B cell (primary cell): ENCODE results near the gene RTN4RL1. TPM values are rescaled to one million over a fixed set of nuclear protein-coding genes. Genes with fewer than 3 reads are reported as not detected.

Experiments
- ATAC-seq: fragments of 200-7000 bp; cut with Tn5 transposase; one replicate; pipeline ENCODE4 v1.10.0; 2021; ENCODE audit warnings: low read depth, mild to moderate bottlenecking, moderate number of reproducible peaks, moderate library complexity
- CTCF ChIA-PET: fragments of 350-600 bp; sonication (Branson Sonifier 250); formaldehyde crosslinking; loops from one replicate; lab custom pipeline; 2021; ENCODE audit warnings: antibody characterized with exemption, inconsistent platforms; lab: Charles Lee
- POLR2A ChIA-PET: fragments of 350-600 bp; sonication (Branson Sonifier 250); formaldehyde crosslinking; loops from one replicate; lab custom pipeline; 2021; ENCODE audit warnings: antibody characterized with exemption; lab: Charles Lee
- DNase-seq: peaks from one replicate; pipeline ENCODE4 v3.0.0; 2013
- H2AFZ ChIP-seq: 2 replicates; pipeline ENCODE4 v1.6.1; 2012; ENCODE audit warnings: mild to moderate bottlenecking, low read depth, low read length; ENCODE audit not compliant: insufficient read depth, poor library complexity, severe bottlenecking
- H3K27ac ChIP-seq, 2 donors: 1 replicate in 1 of 2; 2 replicates in 1 of 2; pipeline ENCODE4 v1.5.1; 2012 to 2013; ENCODE audit warnings: low read length in 2 of 2, mild to moderate bottlenecking in 2 of 2, moderate library complexity in 1 of 2
- H3K27me3 ChIP-seq, 4 experiments: fragments of 200-600 bp in 1 of 4; sonication (generic) in 1 of 4; replicated peaks in 1 of 4; 1 replicate in 2 of 4; 2 replicates in 2 of 4; pipeline versions ENCODE4 v1.6.1 to v1.7.0; 2013 to 2016; ENCODE audit warnings: low read length in 3 of 4, mild to moderate bottlenecking in 2 of 4, mixed read lengths in 1 of 4, moderate library complexity in 1 of 4; ENCODE audit not compliant: insufficient read depth in 4 of 4, control insufficient read depth in 3 of 4; ENCODE audit errors: control extremely low read depth in 1 of 4
- H3K36me3 ChIP-seq, 2 experiments: replicated peaks in 1 of 2; 1 replicate in 1 of 2; 2 replicates in 1 of 2; pipeline versions ENCODE4 v1.6.1 to v1.7.1; 2013; ENCODE audit warnings: low read length in 1 of 2; ENCODE audit not compliant: insufficient read depth in 2 of 2, control insufficient read depth in 1 of 2; ENCODE audit errors: control extremely low read depth in 1 of 2, extremely low read depth in 1 of 2
- H3K4me1 ChIP-seq, 2 donors: fragments of 200-600 bp in 1 of 2; sonication (generic) in 1 of 2; 1 replicate in 1 of 2; 2 replicates in 1 of 2; pipeline versions ENCODE4 v1.5.1 to v1.6.1; 2013 to 2017; ENCODE audit warnings: low read length in 2 of 2; ENCODE audit not compliant: control insufficient read depth in 2 of 2, insufficient read depth in 2 of 2
- H3K4me2 ChIP-seq: replicated peaks from 2 replicates; pipeline ENCODE3; 2012; ENCODE audit warnings: mild to moderate bottlenecking, low read depth, low read length; ENCODE audit not compliant: poor library complexity, severe bottlenecking
- H3K4me3 ChIP-seq, 5 experiments: fragments of 200-600 bp in 1 of 5; sonication (generic) in 1 of 5; 1 replicate in 3 of 5; 2 replicates in 2 of 5; pipeline versions ENCODE4 v1.5.1 to v1.7.0; 2011 to 2016; ENCODE audit warnings: low read length in 4 of 5, mild to moderate bottlenecking in 4 of 5, low read depth in 2 of 5, control low read depth in 1 of 5, moderate library complexity in 1 of 5; ENCODE audit not compliant: insufficient read depth in 1 of 5; ENCODE audit errors: control extremely low read depth in 1 of 5, extremely low read depth in 1 of 5
- H3K79me2 ChIP-seq: fragments of 200-600 bp; sonication (generic); one replicate; pipeline ENCODE4 v1.6.0; 2016; ENCODE audit warnings: low read length; ENCODE audit not compliant: control insufficient read depth, insufficient read depth
- H3K9ac ChIP-seq: fragments of 200-600 bp; sonication (generic); 2 replicates; pipeline ENCODE4 v1.6.1; 2017; ENCODE audit warnings: mild to moderate bottlenecking, low read length, moderate library complexity
- H3K9me3 ChIP-seq, 3 donors: one replicate each; pipeline versions ENCODE4 v1.6.1 to v1.7.1; 2013; ENCODE audit warnings: low read length in 2 of 3; ENCODE audit not compliant: control insufficient read depth in 2 of 3, insufficient read depth in 1 of 3; ENCODE audit errors: control extremely low read depth in 1 of 3
- H4K20me1 ChIP-seq: 2 replicates; pipeline ENCODE4 v1.6.0; 2012; ENCODE audit warnings: mild to moderate bottlenecking, low read length; ENCODE audit not compliant: insufficient read depth, control insufficient read depth, poor library complexity, severe bottlenecking
- H3K27ac Mint-ChIP-seq: one replicate; pipeline ENCODE4 v1.8.0; 2021; ENCODE audit warnings: mixed read lengths
- H3K27me3 Mint-ChIP-seq: one replicate; pipeline ENCODE4 v1.8.0; 2021; ENCODE audit warnings: mixed read lengths
- H3K4me1 Mint-ChIP-seq: one replicate; pipeline ENCODE4 v1.8.0; 2021; ENCODE audit warnings: mixed read lengths
- H3K4me3 Mint-ChIP-seq: one replicate; pipeline ENCODE4 v1.8.0; 2021; ENCODE audit warnings: mixed read lengths
- H3K9me3 Mint-ChIP-seq: one replicate; pipeline ENCODE4 v1.8.0; 2022; ENCODE audit warnings: mixed read lengths; ENCODE audit not compliant: insufficient read depth
- EZH2 ChIP-seq: IDR thresholded peaks from 2 replicates; pipeline ENCODE4 v1.6.1; 2012; ENCODE audit warnings: borderline replicate concordance, low read depth, mild to moderate bottlenecking, moderate library complexity, low read length; ENCODE audit not compliant: insufficient read depth, poor library complexity, severe bottlenecking
- WGBS: methylation state at CpG from one replicate; pipeline ENCODE4 v1.1.5; 2013; ENCODE audit warnings: missing lambda C conversion rate; ENCODE audit not compliant: insufficient coverage; 5-methylcytosine and 5-hydroxymethylcytosine counted together
- intact Hi-C: fragments of 100-400 bp; cut with micrococcal nuclease; formaldehyde crosslinking; loops from one replicate; pipeline ENCODE4 v1.10.0; 2022
- polyA plus RNA-seq: library from polyadenylated mRNA; depleted of rRNA; stranded (reverse); fragments of >200 nt; gene quantifications from 2 replicates; pipeline ENCODE4 v1.2.3, GENCODE V29; 2012
- total RNA-seq, 2 donors: library from RNA; stranded (reverse); fragments of 120-200 nt in 1 of 2; gene quantifications; 1 replicate in 1 of 2; 2 replicates in 1 of 2; pipeline versions ENCODE4 v1.2.3 to v1.2.4, GENCODE V29; 2013 to 2022
- TF ChIP-seq, protein P1 (sequence below): fragments of 200-600 bp; IDR thresholded peaks from one replicate; pipeline ENCODE4 v1.8.0; 2022; ENCODE audit warnings: antibody characterized with exemption, mild to moderate bottlenecking

The RTN4RL1 gene
- total and polyA plus RNA-seq, 2 donors (not counting 1 experiment from before 2014, with no cell fraction given), result 0.03 to 0.07 TPM

DNA sequence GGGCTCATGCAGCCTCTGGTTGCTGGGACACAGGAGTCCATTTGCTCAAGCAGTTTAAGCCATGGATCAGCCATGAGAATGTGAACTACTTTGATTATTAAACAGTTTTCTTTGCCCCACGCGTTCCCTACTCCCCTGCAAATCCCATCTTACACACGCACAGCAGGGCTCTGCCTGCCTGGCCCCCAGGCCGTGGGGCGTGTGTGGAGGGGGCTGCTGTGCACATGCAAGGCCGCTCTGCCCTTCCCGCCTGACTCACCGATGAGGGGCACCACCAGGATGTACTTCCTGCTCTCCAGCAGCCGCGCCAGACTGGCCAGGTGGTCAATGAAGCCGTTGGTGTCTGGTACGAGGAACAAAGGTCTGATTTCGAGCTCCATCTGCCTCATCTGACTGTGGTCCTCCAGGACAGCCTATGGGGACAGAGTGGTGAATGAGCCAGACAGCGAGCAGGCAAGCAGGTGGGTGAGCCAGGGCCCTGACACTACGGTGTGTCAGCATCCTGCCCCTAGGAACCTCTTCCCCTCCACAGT lies 43.5 kb upstream of the RTN4RL1 start:
- ATAC-seq (no peak), DNase-seq (no peak)
- no peaks in the 10 kb centered on the region for H3K9me3 ChIP-seq
- WGBS, result 63% methylated on average over 15 of the region's 15 CpGs
- Mint-ChIP-seq H3K27ac (no peak overlapping the region), H3K27me3 (no peaks in the 10 kb centered on the region), H3K4me3 (no peak overlapping the region), H3K9me3 (no peaks in the 10 kb centered on the region), H3K4me1 (peaks cover 46% of the 10 kb centered on the region)
- ChIA-PET CTCF (interaction anchor here (0.7 to 5.4 kb wide), 3 partner anchors 10 to 176 kb away, joined by 3 to 28 read pairs (median 3); partner anchors contain the start of gene HIC1), POLR2A (interaction anchor here (0.5 kb wide), 1 partner anchor 225 kb away, joined by 3 read pairs; no protein-coding TSS in a partner anchor)
- H3K79me2 ChIP-seq, result no peaks in the 10 kb centered on the region
- no peak overlapping the region for H2AFZ ChIP-seq
- no peaks in the 10 kb centered on the region for H4K20me1 ChIP-seq
- TF ChIP-seq, protein P1, sequence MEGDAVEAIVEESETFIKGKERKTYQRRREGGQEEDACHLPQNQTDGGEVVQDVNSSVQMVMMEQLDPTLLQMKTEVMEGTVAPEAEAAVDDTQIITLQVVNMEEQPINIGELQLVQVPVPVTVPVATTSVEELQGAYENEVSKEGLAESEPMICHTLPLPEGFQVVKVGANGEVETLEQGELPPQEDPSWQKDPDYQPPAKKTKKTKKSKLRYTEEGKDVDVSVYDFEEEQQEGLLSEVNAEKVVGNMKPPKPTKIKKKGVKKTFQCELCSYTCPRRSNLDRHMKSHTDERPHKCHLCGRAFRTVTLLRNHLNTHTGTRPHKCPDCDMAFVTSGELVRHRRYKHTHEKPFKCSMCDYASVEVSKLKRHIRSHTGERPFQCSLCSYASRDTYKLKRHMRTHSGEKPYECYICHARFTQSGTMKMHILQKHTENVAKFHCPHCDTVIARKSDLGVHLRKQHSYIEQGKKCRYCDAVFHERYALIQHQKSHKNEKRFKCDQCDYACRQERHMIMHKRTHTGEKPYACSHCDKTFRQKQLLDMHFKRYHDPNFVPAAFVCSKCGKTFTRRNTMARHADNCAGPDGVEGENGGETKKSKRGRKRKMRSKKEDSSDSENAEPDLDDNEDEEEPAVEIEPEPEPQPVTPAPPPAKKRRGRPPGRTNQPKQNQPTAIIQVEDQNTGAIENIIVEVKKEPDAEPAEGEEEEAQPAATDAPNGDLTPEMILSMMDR, result no peak
- TF ChIP-seq EZH2, result no peak
- H3K4me3 ChIP-seq, result no peak overlapping the region
- peaks cover 2 to 21% of the 10 kb centered on the region in 2 experiments for H3K36me3 ChIP-seq
- intact Hi-C loops, result no loop called here
- H3K9ac ChIP-seq, result no peak overlapping the region
- H3K4me1 ChIP-seq, result peaks cover 18 to 42% of the 10 kb centered on the region in 2 donors
- no peak overlapping the region for H3K27ac ChIP-seq
- H3K27me3 ChIP-seq, result no peaks in the 10 kb centered on the region
- no peak overlapping the region for H3K4me2 ChIP-seq

- no peak overlapping the region for H3K9ac ChIP-seq
- no peak overlapping the region for H3K4me3 ChIP-seq
- intact Hi-C loops, result no loop called here
- H3K27me3 Mint-ChIP-seq, result no peaks in the 10 kb centered on the region
- H3K9me3 ChIP-seq, result no peaks in the 10 kb centered on the region
- no peaks in the 10 kb centered on the region for H3K27me3 ChIP-seq
- 75% methylated on average over 6 of the region's 6 CpGs for WGBS
- no peak overlapping the region for H3K4me2 ChIP-seq
- H3K4me1 ChIP-seq, result peaks cover 20 to 46% of the 10 kb centered on the region in 2 donors
- no peaks in the 10 kb centered on the region for H3K79me2 ChIP-seq
- no peak for DNase-seq
- no peak for TF ChIP-seq EZH2
- TF ChIP-seq, protein P1, result no peak
- no peaks in the 10 kb centered on the region for H4K20me1 ChIP-seq
- no peak overlapping the region for H3K4me3 Mint-ChIP-seq
- peaks cover 50% of the 10 kb centered on the region for H3K4me1 Mint-ChIP-seq
- H3K9me3 Mint-ChIP-seq, result no peaks in the 10 kb centered on the region
- ChIA-PET POLR2A (interaction anchor here (0.5 kb wide), 1 partner anchor 226 kb away, joined by 3 read pairs; no protein-coding TSS in a partner anchor), CTCF (interaction anchor here (0.7 to 5.4 kb wide), 3 partner anchors 9 to 177 kb away, joined by 3 to 28 read pairs (median 3); partner anchors contain the start of gene HIC1)
- no peak for ATAC-seq
- H2AFZ ChIP-seq, result no peak overlapping the region
- no peak overlapping the region for H3K27ac Mint-ChIP-seq
- H3K36me3 ChIP-seq, result peaks cover 2 to 21% of the 10 kb centered on the region in 2 experiments
- H3K27ac ChIP-seq, result no peak overlapping the region
Measured at GRCh38 chr17:2068031-2068518, 42.9 kb upstream of the RTN4RL1 start.
